ENCODE measurements around the gene SMYD3.
"Not testable (repeated sequence)": the region's sequence is repeated elsewhere in the genome, so short reads cannot be mapped to it uniquely, and the experiment has no call there.

SMYD3 gene

DNA sequence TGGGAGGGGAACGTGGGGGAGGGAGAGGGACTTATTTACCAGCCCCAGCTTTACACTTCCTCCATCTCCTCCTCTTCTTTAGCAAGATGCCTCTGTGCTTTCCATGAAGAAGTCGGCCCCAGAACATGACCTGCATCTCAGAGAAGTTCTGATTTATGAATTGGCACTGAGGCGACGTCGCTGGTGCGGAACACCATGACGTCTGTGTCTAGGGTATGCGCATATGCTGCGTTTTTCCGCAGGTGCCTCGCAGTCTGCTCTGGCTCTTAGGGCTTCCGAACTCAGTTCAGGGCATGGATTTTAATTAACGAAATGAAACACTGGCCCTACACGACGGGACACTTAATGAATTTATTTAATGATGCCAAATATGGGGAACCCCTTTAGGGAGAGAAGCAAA is 510.3 kb downstream of the SMYD3 start:
- Histone ChIP-seq H3K27ac (no peak overlapping the region), H3K4me3 (no peak overlapping the region)

GRCh38 chr1:245995474-245995873 is 511.6 kb downstream of the SMYD3 start:
- H3K27ac ChIP-seq, result peak overlapping the region in 1 of 21 experiments; percentile 40
- H3K4me3 ChIP-seq, result no peak overlapping the region

GRCh38 chr1:245991266-245991665 is 515.8 kb downstream of the SMYD3 start:
- Histone ChIP-seq H3K4me3 (no peak overlapping the region), H3K27ac (no peak overlapping the region)

DNA sequence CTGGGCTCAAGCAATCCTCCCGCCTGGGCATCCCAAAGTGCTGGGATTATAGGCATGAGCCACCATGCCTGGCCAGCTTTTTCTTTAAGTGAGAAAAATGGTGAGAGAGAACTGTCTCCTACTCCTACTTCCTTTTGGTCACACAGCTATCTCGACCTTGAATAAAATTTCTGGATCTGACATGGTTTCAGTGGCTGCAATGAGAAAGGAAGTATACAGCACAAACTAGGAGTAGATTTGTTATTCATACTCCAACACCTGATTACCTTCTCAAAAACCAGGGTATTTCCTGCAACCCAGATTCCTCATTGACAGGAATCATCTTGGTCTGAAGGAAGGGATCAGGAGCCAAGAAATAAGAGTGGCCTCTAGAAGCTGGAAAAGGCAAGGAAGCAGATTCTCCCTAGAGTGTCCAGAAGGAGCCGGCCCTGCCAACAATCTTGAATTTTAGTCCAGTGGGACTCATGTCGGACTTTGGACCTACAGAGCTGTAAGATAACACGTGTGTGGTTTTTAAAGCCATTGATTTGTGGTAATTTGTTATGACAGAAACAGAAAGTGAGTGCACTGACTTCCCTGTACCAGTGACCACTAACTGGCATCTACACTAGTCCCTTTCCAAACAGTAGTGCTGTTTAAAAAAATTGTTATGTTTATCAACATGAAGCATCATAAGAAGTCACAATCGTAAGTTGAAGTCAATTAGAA is 516.6 kb downstream of the SMYD3 start:
- H3K4me3 ChIP-seq, result no peak overlapping the region
- no peak overlapping the region for H3K27ac ChIP-seq

GRCh38 chr1:245988393-245989078 is 518.5 kb downstream of the SMYD3 start:
- H3K27ac ChIP-seq, result no peak overlapping the region
- no peak overlapping the region for H3K4me3 ChIP-seq

DNA sequence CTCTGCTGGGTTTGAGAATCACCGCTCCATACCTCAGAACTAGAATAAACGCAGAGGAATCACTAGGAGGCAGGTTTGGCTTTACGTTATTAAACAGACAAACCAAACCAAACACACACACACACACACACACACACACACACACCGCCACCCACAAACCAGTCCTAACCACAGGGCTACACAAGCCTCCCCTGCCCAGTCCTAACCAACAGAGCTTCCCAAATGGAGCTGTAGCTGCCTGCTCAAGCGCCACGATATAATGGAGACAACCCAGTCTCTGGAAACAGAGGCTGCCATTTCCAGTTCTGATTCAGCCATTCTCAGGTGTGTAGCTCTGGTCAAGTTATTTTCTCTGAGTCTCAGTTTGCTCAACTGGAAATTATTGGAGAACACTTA is 519.1 kb downstream of the SMYD3 start:
- no peak overlapping the region for H3K4me3 ChIP-seq
- no peak overlapping the region for H3K27ac ChIP-seq

GRCh38 chr1:245987577-245987976 is 519.5 kb downstream of the SMYD3 start:
- peak overlapping the region in 2 of 21 experiments; percentile 18 to 30 for H3K27ac ChIP-seq
- no peak overlapping the region for H3K4me3 ChIP-seq

- Histone ChIP-seq H3K4me3 (no peak overlapping the region), H3K27ac (peak overlapping the region in 3 of 21 experiments; percentile 18 to 75 (median 30))
Observed at GRCh38 chr1:245987219-245987545, 519.9 kb downstream of the SMYD3 start.

DNA sequence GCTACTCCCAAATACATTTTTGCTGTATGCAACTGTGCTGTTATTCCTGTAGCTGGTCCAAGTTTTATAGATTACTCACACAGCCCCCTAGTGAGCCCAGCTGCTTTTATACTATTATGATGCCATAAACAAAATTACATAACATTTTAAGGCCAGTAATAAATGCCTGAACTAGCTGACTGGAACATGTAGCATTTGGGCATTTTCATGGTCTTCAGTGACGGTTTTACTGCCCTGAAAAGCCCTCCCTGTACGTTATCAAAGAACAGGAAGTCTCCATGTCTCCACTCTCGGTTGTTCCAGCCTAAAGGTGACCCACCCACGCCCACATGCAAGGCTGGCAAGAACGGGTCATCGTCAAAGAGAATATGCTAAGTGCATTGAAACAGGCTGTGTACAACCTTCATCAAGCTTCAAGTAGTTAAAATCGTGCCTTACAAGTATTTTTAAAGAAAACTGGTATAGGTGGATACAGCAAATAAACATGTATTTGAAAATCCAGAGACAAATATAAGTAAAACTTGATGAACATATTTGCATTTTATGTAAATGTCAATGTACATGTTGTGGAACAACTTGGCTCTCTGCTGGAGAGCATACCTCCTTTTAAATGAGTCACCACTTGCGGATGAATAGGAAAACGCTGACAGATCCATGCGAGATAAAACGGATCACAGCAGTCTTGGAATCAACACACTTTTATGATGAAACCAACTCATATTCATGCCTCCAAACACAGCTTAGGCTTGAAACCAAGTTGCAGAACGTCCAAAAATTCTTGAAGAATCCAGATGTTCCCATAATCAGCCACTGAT is 520.5 kb downstream of the SMYD3 start:
- H3K27ac ChIP-seq, result peak overlapping the region in 6 of 21 experiments; percentile 15 to 75 (median 65)
- no peak overlapping the region for H3K4me3 ChIP-seq

GRCh38 chr1:245984390-245985155 is 522.5 kb downstream of the SMYD3 start:
- Histone ChIP-seq H3K27ac (peak overlapping the region in 6 of 21 experiments; percentile 9 to 40 (median 20)), H3K4me3 (no peak overlapping the region)

DNA sequence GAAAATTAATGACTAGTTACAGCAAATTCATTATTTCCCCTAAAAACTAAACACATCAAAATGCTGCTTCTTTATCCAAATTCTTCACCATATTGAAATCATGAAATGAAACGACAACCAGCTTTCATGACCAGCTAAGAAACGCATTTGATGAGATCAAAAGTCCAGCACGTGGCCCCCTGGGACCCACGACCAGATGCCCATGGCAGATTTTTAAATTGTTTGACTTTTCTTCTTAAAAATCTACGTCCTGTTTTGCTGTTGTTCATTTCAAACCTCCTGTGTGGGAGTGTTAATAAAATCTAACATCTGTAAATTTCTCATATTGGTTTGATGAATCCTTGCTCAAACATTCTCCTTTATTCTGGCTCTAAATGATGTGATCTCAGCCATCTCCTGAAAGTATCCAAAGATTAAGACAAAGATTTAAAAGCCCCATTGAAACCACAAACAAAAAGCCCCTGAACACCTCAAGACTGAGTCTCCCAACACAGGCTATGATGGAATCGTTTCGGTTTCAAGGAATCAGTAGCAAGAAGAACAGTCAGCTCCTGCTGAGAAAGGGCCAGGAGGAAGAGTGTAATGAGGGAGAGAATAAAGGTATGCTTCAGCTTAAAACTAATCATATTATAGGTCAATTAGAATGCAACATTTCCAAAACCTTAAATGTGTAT is 523.6 kb downstream of the SMYD3 start:
- Histone ChIP-seq H3K27ac (peak overlapping the region in 3 of 21 experiments; percentile 9 to 40 (median 11)), H3K4me3 (no peak overlapping the region)

DNA sequence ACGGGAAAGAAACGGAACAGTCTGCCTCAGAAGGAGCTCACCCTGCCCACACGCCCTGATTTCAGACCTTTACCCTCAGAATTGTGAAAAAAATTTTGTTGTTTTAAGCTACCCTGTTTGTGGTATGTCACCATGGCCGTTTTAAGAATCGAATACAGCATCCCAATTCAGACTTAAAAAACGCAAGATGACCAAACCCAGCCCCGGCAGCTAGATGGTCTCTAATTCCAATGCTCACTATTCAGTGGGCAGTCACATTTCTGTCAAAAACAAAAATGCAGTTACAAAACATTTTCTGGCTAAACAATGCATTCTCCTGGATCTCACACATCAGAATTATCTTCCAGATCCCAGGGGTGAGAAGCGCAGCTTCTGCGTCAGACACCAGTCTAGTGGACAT is 527.5 kb downstream of the SMYD3 start:
- H3K27ac ChIP-seq, result no peak overlapping the region
- H3K4me3 ChIP-seq, result no peak overlapping the region

- Histone ChIP-seq H3K27ac (no peak overlapping the region), H3K4me3 (no peak overlapping the region)
Observed at GRCh38 chr1:245978915-245979314, 528.2 kb downstream of the SMYD3 start.

GRCh38 chr1:245972476-245972875 is 534.6 kb downstream of the SMYD3 start:
- Histone ChIP-seq H3K27ac (no peak overlapping the region), H3K4me3 (no peak overlapping the region)

- H3K4me3 ChIP-seq, result no peak overlapping the region
- peak overlapping the region in 1 of 21 experiments; percentile 8 for H3K27ac ChIP-seq
Observed at GRCh38 chr1:245971711-245972085, 535.4 kb downstream of the SMYD3 start.

GRCh38 chr1:245971076-245971710 is 535.9 kb downstream of the SMYD3 start:
- not testable (repeated sequence) for H3K4me3 ChIP-seq, H3K27ac ChIP-seq

- Histone ChIP-seq H3K27ac (peak overlapping the region in 3 of 21 experiments; percentile 7 to 45 (median 29)), H3K4me3 (no peak overlapping the region)
Observed at GRCh38 chr1:245969283-245969682, 537.8 kb downstream of the SMYD3 start.

DNA sequence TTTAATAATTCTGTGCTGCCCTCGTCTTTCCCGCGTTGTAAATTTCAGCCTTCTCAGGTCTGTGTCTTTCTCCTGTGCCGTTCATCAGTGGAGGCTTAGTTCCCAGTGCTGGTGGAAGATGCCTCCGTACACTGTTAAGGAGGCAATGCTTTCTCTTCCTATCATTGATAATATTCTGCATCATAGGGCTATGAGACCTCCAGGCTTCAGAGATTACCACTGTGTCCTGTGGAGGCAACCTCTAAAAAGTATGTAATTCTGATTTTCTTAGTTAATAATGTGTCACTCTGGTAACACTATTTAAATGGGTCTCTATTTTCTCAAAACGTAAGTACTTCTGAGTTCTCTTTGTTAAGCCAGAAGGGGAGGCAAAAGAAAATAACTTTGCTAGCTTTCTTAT is 538.3 kb downstream of the SMYD3 start:
- H3K27ac ChIP-seq, result peak overlapping the region in 5 of 21 experiments; percentile 36 to 75 (median 47)
- no peak overlapping the region for H3K4me3 ChIP-seq

DNA sequence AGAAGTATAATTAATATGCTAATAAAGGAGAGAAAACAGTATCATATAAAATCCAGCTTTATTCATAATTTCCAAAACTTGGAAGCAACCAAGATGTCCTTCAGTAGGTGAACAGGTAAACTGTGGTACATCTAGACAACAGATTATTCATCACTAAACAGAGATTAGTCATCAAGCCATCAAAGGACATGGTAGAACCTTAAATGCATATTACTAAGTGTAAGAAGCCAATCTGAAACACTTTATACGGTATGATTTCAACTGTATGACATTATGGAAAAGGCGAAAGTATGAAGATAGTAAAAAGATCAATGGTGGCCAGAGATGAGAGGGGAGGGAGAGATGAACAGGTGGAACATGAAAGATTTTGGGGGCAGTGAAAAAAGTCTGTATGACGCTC is 541.7 kb downstream of the SMYD3 start:
- no peak overlapping the region for H3K4me3 ChIP-seq

More for the DNA sequence above, 541.7 kb downstream of the SMYD3 start:
- H3K27ac ChIP-seq, result no peak overlapping the region

Measured in skin epidermis (tissue), 12 donors.